Astrocyte (in vitro differentiated cells and primary cell): ENCODE data around the gene PSME1. TPM values are rescaled to one million over a fixed set of nuclear protein-coding genes. Genes with fewer than 3 reads are reported as not detected.

ENCODE experiments used
- DNase-seq: peaks from one replicate; pipeline ENCODE4 v3.0.0-alpha.2; 2010; ENCODE audit warnings: low read depth
- FAIRE-seq: peaks from 2 replicates; lab custom pipeline; 2011; peaks lifted over from hg19 to GRCh38; lab: Jason Lieb, UNC
- H2AFZ ChIP-seq: 2 replicates; pipeline ENCODE4 v1.6.0; 2012; ENCODE audit warnings: low read depth, low read length, inconsistent platforms
- H3K27ac ChIP-seq: 2 replicates; pipeline ENCODE4 v1.5.1; 2011; ENCODE audit warnings: low read depth, low read length, inconsistent platforms
- H3K27me3 ChIP-seq: 2 replicates; pipeline ENCODE4 v1.6.0; 2011; ENCODE audit warnings: low read length, inconsistent platforms; ENCODE audit not compliant: insufficient read depth
- H3K36me3 ChIP-seq: 2 replicates; pipeline ENCODE4 v1.5.1; 2011; ENCODE audit warnings: low read length, inconsistent platforms; ENCODE audit not compliant: insufficient read depth
- H3K4me1 ChIP-seq: 2 replicates; pipeline ENCODE4 v1.5.1; 2011; ENCODE audit warnings: low read length, inconsistent platforms; ENCODE audit not compliant: insufficient read depth
- H3K4me2 ChIP-seq: 2 replicates; pipeline ENCODE4 v1.6.0; 2012; ENCODE audit warnings: low read length, inconsistent platforms
- H3K4me3 ChIP-seq: 2 replicates; pipeline ENCODE4 v1.5.1; 2011; ENCODE audit warnings: low read depth, mild to moderate bottlenecking, low read length, inconsistent platforms; ENCODE audit not compliant: insufficient read depth
- H3K79me2 ChIP-seq: 2 replicates; pipeline ENCODE4 v1.6.0; 2012; ENCODE audit warnings: mild to moderate bottlenecking, low read length, inconsistent platforms; ENCODE audit not compliant: insufficient read depth
- H3K9ac ChIP-seq: 2 replicates; pipeline ENCODE4 v1.6.0; 2012; ENCODE audit warnings: mild to moderate bottlenecking, low read length, inconsistent platforms
- H3K9me3 ChIP-seq: 2 replicates; pipeline ENCODE4 v1.5.1; 2012; ENCODE audit warnings: low read depth, mild to moderate bottlenecking, low read length, inconsistent platforms; ENCODE audit not compliant: insufficient read depth
- H4K20me1 ChIP-seq: 2 replicates; pipeline ENCODE4 v1.6.0; 2012; ENCODE audit warnings: low read length, inconsistent platforms; ENCODE audit not compliant: insufficient read depth
- H3K27ac Mint-ChIP-seq: one replicate; pipeline ENCODE4 v1.8.0; 2021; ENCODE audit warnings: mild to moderate bottlenecking, mixed read lengths; ENCODE audit not compliant: unreplicated experiment
- H3K27me3 Mint-ChIP-seq: one replicate; pipeline ENCODE4 v1.8.0; 2021; ENCODE audit warnings: low read depth, mixed read lengths; ENCODE audit not compliant: unreplicated experiment
- H3K36me3 Mint-ChIP-seq: one replicate; pipeline ENCODE4 v1.8.0; 2021; ENCODE audit warnings: low read depth, mixed read lengths; ENCODE audit not compliant: unreplicated experiment
- H3K4me1 Mint-ChIP-seq: one replicate; pipeline ENCODE4 v1.8.0; 2021; ENCODE audit warnings: low read depth, mixed read lengths; ENCODE audit not compliant: unreplicated experiment
- H3K4me3 Mint-ChIP-seq: one replicate; pipeline ENCODE4 v1.8.0; 2021; ENCODE audit warnings: mild to moderate bottlenecking, moderate library complexity, mixed read lengths; ENCODE audit not compliant: unreplicated experiment
- H3K9me3 Mint-ChIP-seq: one replicate; pipeline ENCODE4 v1.8.0; 2021; ENCODE audit warnings: mild to moderate bottlenecking, mixed read lengths; ENCODE audit not compliant: unreplicated experiment
- EZH2 ChIP-seq: IDR thresholded peaks from 2 replicates; pipeline ENCODE4 v1.6.1; 2012; ENCODE audit warnings: mild to moderate bottlenecking, low read length, inconsistent platforms; ENCODE audit not compliant: insufficient read depth
- total RNA-seq: library from RNA; stranded (reverse); gene quantifications from 2 replicates; pipeline ENCODE4 v1.2.1, GENCODE V29; 2021
- TF ChIP-seq, protein P1 (sequence below): IDR thresholded peaks from 2 replicates; pipeline ENCODE4 v1.5.1; 2011; ENCODE audit warnings: low read depth, mild to moderate bottlenecking, inconsistent platforms, low read length, moderate library complexity; ENCODE audit not compliant: insufficient read depth

Gene PSME1
- total RNA-seq, 1 donor from 2014 or later: 122 TPM

DNA sequence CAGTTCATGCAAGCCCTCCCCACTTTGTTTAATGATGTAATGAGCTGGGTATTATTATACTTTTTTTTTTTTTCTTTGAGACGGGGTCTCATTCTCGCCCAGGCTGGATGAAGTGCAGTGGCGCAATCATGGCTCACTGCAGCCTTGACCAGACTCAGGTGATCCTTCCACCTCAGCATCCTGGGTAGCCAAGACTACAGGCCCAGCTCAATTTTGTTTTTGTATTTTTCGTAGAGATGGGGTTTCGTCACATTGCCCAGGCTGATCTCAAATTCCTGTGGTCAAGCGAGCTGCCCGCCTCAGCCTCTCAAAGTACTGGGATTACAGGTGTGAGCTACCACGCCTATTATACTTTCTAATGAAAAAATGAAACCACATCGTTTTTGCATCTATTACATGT is 25.9 kb upstream of the PSME1 start:
- Histone ChIP-seq H3K36me3 (no peaks in the 10 kb centered on the region), H3K79me2 (no peaks in the 10 kb centered on the region), H3K9ac (no peak overlapping the region), H2AFZ (no peak overlapping the region), H3K4me2 (no peak overlapping the region), H3K27ac (no peak overlapping the region), H4K20me1 (no peaks in the 10 kb centered on the region), H3K4me3 (no peak overlapping the region), H3K27me3 (no peaks in the 10 kb centered on the region), H3K4me1 (peaks cover 5% of the 10 kb centered on the region), H3K9me3 (no peaks in the 10 kb centered on the region)
- Mint-ChIP-seq H3K9me3 (no peaks in the 10 kb centered on the region), H3K4me1 (peaks cover 3% of the 10 kb centered on the region), H3K27ac (no peak overlapping the region), H3K4me3 (no peak overlapping the region), H3K36me3 (peaks cover 2% of the 10 kb centered on the region), H3K27me3 (no peaks in the 10 kb centered on the region)
- no peak for DNase-seq
- TF ChIP-seq EZH2: no peak
- TF ChIP-seq, protein P1, sequence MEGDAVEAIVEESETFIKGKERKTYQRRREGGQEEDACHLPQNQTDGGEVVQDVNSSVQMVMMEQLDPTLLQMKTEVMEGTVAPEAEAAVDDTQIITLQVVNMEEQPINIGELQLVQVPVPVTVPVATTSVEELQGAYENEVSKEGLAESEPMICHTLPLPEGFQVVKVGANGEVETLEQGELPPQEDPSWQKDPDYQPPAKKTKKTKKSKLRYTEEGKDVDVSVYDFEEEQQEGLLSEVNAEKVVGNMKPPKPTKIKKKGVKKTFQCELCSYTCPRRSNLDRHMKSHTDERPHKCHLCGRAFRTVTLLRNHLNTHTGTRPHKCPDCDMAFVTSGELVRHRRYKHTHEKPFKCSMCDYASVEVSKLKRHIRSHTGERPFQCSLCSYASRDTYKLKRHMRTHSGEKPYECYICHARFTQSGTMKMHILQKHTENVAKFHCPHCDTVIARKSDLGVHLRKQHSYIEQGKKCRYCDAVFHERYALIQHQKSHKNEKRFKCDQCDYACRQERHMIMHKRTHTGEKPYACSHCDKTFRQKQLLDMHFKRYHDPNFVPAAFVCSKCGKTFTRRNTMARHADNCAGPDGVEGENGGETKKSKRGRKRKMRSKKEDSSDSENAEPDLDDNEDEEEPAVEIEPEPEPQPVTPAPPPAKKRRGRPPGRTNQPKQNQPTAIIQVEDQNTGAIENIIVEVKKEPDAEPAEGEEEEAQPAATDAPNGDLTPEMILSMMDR: no peak
- no peak for FAIRE-seq

- Histone ChIP-seq H3K79me2 (no peaks in the 10 kb centered on the region), H4K20me1 (no peaks in the 10 kb centered on the region), H3K9ac (no peak overlapping the region), H3K4me1 (peaks cover 9% of the 10 kb centered on the region), H3K27me3 (no peaks in the 10 kb centered on the region), H3K4me3 (no peak overlapping the region), H2AFZ (no peak overlapping the region), H3K27ac (no peak overlapping the region), H3K36me3 (no peaks in the 10 kb centered on the region), H3K9me3 (no peaks in the 10 kb centered on the region), H3K4me2 (no peak overlapping the region)
- no peaks in the 10 kb centered on the region for H3K36me3 Mint-ChIP-seq
- no peaks in the 10 kb centered on the region for H3K9me3 Mint-ChIP-seq
- H3K27me3 Mint-ChIP-seq: no peaks in the 10 kb centered on the region
- DNase-seq (no peak), FAIRE-seq (no peak)
- no peak overlapping the region for H3K27ac Mint-ChIP-seq
- peaks cover 5% of the 10 kb centered on the region for H3K4me1 Mint-ChIP-seq
- no peak overlapping the region for H3K4me3 Mint-ChIP-seq
- TF ChIP-seq, protein P1: no peak
- no peak for TF ChIP-seq EZH2
Observed at GRCh38 chr14:24110523-24110922, 25.5 kb upstream of the PSME1 start.

- H3K27ac ChIP-seq: peak overlapping the region; percentile 99
- peaks cover 5% of the 10 kb centered on the region for H3K36me3 ChIP-seq
- H3K4me2 ChIP-seq: peak overlapping the region; percentile 97
- peak overlapping the region; percentile 97 for H2AFZ ChIP-seq
- no peak for DNase-seq
- FAIRE-seq: no peak
- peak overlapping the region; percentile 93 for H3K9ac ChIP-seq
- H3K9me3 Mint-ChIP-seq: no peaks in the 10 kb centered on the region
- H3K27ac Mint-ChIP-seq: peak overlapping the region; percentile 98
- peaks cover 9% of the 10 kb centered on the region for H3K36me3 Mint-ChIP-seq
- H3K4me3 ChIP-seq: peak overlapping the region; percentile 88
- no peaks in the 10 kb centered on the region for H3K27me3 Mint-ChIP-seq
- H3K79me2 ChIP-seq: peaks cover 7% of the 10 kb centered on the region
- H4K20me1 ChIP-seq: no peaks in the 10 kb centered on the region
- peak overlapping the region; percentile 94 for H3K4me3 Mint-ChIP-seq
- peaks cover 13% of the 10 kb centered on the region for H3K4me1 ChIP-seq
- H3K9me3 ChIP-seq: no peaks in the 10 kb centered on the region
- TF ChIP-seq, protein P1: no peak
- TF ChIP-seq EZH2: no peak
- peaks cover 9% of the 10 kb centered on the region for H3K4me1 Mint-ChIP-seq
- no peaks in the 10 kb centered on the region for H3K27me3 ChIP-seq
Observed at GRCh38 chr14:24113379-24113800, 22.6 kb upstream of the PSME1 start.
